Measurements from ENCODE around the gene AKAIN1.

DNA sequence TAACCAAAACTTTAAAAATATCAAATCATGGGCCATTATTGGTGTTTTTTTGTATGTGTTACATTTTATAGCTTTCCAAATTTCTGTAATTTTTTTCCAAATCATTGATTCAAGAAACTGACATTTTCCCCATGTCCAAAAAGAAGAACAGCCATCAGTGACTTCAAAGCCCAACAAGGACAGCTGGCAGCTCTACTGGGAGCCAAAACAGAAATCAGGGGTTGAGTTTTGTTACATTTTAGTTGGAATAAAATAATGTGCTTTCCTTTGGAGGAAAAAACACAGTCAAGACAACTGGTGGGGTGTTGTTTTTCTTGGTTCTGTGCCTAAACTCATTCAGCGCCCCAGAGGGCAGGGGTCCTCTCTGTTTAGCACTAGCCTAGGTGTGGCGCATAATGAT is 23.8 kb downstream of the AKAIN1 start:
- TF ChIP-seq, protein P1, sequence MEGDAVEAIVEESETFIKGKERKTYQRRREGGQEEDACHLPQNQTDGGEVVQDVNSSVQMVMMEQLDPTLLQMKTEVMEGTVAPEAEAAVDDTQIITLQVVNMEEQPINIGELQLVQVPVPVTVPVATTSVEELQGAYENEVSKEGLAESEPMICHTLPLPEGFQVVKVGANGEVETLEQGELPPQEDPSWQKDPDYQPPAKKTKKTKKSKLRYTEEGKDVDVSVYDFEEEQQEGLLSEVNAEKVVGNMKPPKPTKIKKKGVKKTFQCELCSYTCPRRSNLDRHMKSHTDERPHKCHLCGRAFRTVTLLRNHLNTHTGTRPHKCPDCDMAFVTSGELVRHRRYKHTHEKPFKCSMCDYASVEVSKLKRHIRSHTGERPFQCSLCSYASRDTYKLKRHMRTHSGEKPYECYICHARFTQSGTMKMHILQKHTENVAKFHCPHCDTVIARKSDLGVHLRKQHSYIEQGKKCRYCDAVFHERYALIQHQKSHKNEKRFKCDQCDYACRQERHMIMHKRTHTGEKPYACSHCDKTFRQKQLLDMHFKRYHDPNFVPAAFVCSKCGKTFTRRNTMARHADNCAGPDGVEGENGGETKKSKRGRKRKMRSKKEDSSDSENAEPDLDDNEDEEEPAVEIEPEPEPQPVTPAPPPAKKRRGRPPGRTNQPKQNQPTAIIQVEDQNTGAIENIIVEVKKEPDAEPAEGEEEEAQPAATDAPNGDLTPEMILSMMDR (IDR thresholded peaks at IDR 0.05), result no peak
- TF ChIP-seq POLR2A (IDR thresholded peaks at IDR 0.05), result no peak

All from adrenal gland (tissue), 5 donors.